WTC11 (cell line): ENCODE results near the gene ETNK2.

Source experiments
- E2F4 ChIP-seq: sonication (generic); formaldehyde crosslinking; IDR thresholded peaks from 2 replicates; pipeline ENCODE4 v1.8.1; 2022; ENCODE audit warnings: low read depth, mild to moderate bottlenecking, moderate library complexity, missing genetic modification reagents, borderline replicate concordance
- RELA ChIP-seq: sonication (generic); formaldehyde crosslinking; IDR thresholded peaks from 2 replicates; pipeline ENCODE4 v1.8.1; 2022; ENCODE audit warnings: missing genetic modification reagents, mild to moderate bottlenecking, borderline replicate concordance
- TP53 ChIP-seq: sonication (generic); formaldehyde crosslinking; IDR thresholded peaks from 2 replicates; pipeline ENCODE4 v1.8.1; 2023; ENCODE audit warnings: mild to moderate bottlenecking, missing genetic modification reagents

GRCh38 chr1:204116539-204116938, 35.3 kb downstream of the ETNK2 start:
- TF ChIP-seq RELA (CRISPR knock-in tag) (no peak), TP53 (CRISPR knock-in tag) (no peak), E2F4 (CRISPR knock-in tag) (no peak)
